A673 (cell line): Measurements from ENCODE around the gene NTRK3. TPM values are rescaled to one million over a fixed set of nuclear protein-coding genes. Genes with fewer than 3 reads are reported as not detected.

Source experiments
- BruUV-seq: library from RNA; stranded (reverse); fragments of 400-500 nt; replicated peaks from 2 replicates; lab custom pipeline; 2021; lab: Mats Ljungman, UMichigan
- CTCF ChIA-PET: fragments of 300-600 bp; sonication (Branson Sonifier 250); formaldehyde crosslinking; loops from one replicate; lab custom pipeline; 2022; ENCODE audit warnings: antibody characterized with exemption; lab: Charles Lee
- POLR2A ChIA-PET: fragments of 300-600 bp; sonication (Branson Sonifier 250); formaldehyde crosslinking; loops from one replicate; lab custom pipeline; 2022; ENCODE audit warnings: antibody characterized with exemption; ENCODE audit not compliant: low non-redundant PET; lab: Charles Lee
- DNase-seq: peaks from one replicate; pipeline ENCODE4 v3.0.0-alpha.2; 2015; ENCODE audit warnings: low spot score
- H3K27ac ChIP-seq: fragments of 200-600 bp; sonication (generic); 2 replicates; pipeline ENCODE4 v1.5.1; 2016; ENCODE audit warnings: mixed run types, low read depth, mild to moderate bottlenecking, mixed read lengths, antibody characterized with exemption, low read length; ENCODE audit not compliant: poor library complexity, severe bottlenecking
- H3K27me3 ChIP-seq: fragments of 200-600 bp; sonication (generic); replicated peaks from 2 replicates; pipeline ENCODE4 v1.6.1; 2017; ENCODE audit warnings: mixed run types, low read depth, mild to moderate bottlenecking, mixed read lengths, antibody characterized with exemption, low read length; ENCODE audit not compliant: insufficient read depth, poor library complexity
- H3K36me3 ChIP-seq: fragments of 200-600 bp; sonication (generic); 2 replicates; pipeline ENCODE4 v1.6.1; 2016; ENCODE audit warnings: mixed run types, mild to moderate bottlenecking, mixed read lengths, antibody characterized with exemption, low read length; ENCODE audit not compliant: insufficient read depth, poor library complexity, severe bottlenecking
- H3K4me1 ChIP-seq: fragments of 200-600 bp; sonication (generic); 2 replicates; pipeline ENCODE4 v1.6.1; 2017; ENCODE audit warnings: mixed run types, mild to moderate bottlenecking, mixed read lengths, antibody characterized with exemption, low read length; ENCODE audit not compliant: insufficient read depth, poor library complexity, severe bottlenecking
- H3K4me3 ChIP-seq: fragments of 200-600 bp; sonication (generic); 2 replicates; pipeline ENCODE4 v1.5.1; 2016; ENCODE audit warnings: low read depth, mixed run types, mild to moderate bottlenecking, mixed read lengths, low read length; ENCODE audit not compliant: poor library complexity, severe bottlenecking
- H3K9me3 ChIP-seq: fragments of 200-600 bp; sonication (generic); 2 replicates; pipeline ENCODE4 v1.6.1; 2016; ENCODE audit warnings: mixed run types, low read depth, mild to moderate bottlenecking, mixed read lengths, antibody characterized with exemption, low read length; ENCODE audit not compliant: poor library complexity, severe bottlenecking
- EZH2 ChIP-seq: fragments of 200-600 bp; sonication (generic); IDR thresholded peaks from 2 replicates; pipeline ENCODE4 v1.6.1; 2017; ENCODE audit warnings: borderline replicate concordance, low read depth, mild to moderate bottlenecking, mixed read lengths, antibody characterized with exemption, low read length; ENCODE audit not compliant: poor library complexity, severe bottlenecking
- intact Hi-C: fragments of 100-400 bp; cut with micrococcal nuclease; formaldehyde crosslinking; loops from one replicate; pipeline ENCODE4 v1.10.0; 2022; ENCODE audit not compliant: unreplicated experiment
- total RNA-seq: library from RNA; stranded (reverse); gene quantifications from 2 replicates; pipeline ENCODE4 v1.2.3, GENCODE V29; 2021
- TF ChIP-seq, protein P1 (sequence below): fragments of 300-800, 200-600 bp; sonication (generic); conservative IDR thresholded peaks from 2 replicates; pipeline ENCODE4 v1.5.1; 2017; ENCODE audit warnings: low read depth, mild to moderate bottlenecking, antibody characterized with exemption, low read length, moderate library complexity, mixed read lengths

Gene NTRK3
- total RNA-seq, 1 experiment from 2014 or later, result not detected

- H3K27ac ChIP-seq, result no peak overlapping the region
- TF ChIP-seq, protein P1, sequence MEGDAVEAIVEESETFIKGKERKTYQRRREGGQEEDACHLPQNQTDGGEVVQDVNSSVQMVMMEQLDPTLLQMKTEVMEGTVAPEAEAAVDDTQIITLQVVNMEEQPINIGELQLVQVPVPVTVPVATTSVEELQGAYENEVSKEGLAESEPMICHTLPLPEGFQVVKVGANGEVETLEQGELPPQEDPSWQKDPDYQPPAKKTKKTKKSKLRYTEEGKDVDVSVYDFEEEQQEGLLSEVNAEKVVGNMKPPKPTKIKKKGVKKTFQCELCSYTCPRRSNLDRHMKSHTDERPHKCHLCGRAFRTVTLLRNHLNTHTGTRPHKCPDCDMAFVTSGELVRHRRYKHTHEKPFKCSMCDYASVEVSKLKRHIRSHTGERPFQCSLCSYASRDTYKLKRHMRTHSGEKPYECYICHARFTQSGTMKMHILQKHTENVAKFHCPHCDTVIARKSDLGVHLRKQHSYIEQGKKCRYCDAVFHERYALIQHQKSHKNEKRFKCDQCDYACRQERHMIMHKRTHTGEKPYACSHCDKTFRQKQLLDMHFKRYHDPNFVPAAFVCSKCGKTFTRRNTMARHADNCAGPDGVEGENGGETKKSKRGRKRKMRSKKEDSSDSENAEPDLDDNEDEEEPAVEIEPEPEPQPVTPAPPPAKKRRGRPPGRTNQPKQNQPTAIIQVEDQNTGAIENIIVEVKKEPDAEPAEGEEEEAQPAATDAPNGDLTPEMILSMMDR, result no peak
- no peak for TF ChIP-seq EZH2
- H3K27me3 ChIP-seq, result no peaks in the 10 kb centered on the region
- H3K9me3 ChIP-seq, result no peaks in the 10 kb centered on the region
- intact Hi-C loops, result no loop called here
- no peak for DNase-seq
- H3K4me1 ChIP-seq, result no peaks in the 10 kb centered on the region
- no peaks in the 10 kb centered on the region for H3K36me3 ChIP-seq
- ChIA-PET POLR2A (no interaction called here), CTCF (no interaction called here)
- no peak overlapping the region for H3K4me3 ChIP-seq
- no TSS peak for BruUV-seq
These were observed 103.9 kb downstream of the NTRK3 start for GRCh38 chr15:88152672-88153071.

- no TSS peak for BruUV-seq
- no peaks in the 10 kb centered on the region for H3K9me3 ChIP-seq
These were observed 108.8 kb downstream of the NTRK3 start for GRCh38 chr15:88147760-88148159.

GRCh38 chr15:88144921-88145653 lies 111.5 kb downstream of the NTRK3 start:
- intact Hi-C loops, result no loop called here
- DNase-seq, result no peak
- Histone ChIP-seq H3K36me3 (no peaks in the 10 kb centered on the region), H3K27ac (no peak overlapping the region), H3K4me1 (no peaks in the 10 kb centered on the region), H3K27me3 (no peaks in the 10 kb centered on the region), H3K9me3 (no peaks in the 10 kb centered on the region), H3K4me3 (no peak overlapping the region)
- CTCF ChIA-PET, result no interaction called here
- TF ChIP-seq EZH2, result no peak
- TF ChIP-seq, protein P1, result no peak
- BruUV-seq, result no TSS peak
- POLR2A ChIA-PET, result no interaction called here

More at GRCh38 chr15:88147760-88148159, 108.8 kb downstream of the NTRK3 start:
- no peak for DNase-seq
- CTCF ChIA-PET, result no interaction called here
- POLR2A ChIA-PET, result no interaction called here
- H3K4me3 ChIP-seq, result no peak overlapping the region
- TF ChIP-seq, protein P1, result no peak
- no peak for TF ChIP-seq EZH2
- H3K36me3 ChIP-seq, result no peaks in the 10 kb centered on the region
- H3K27me3 ChIP-seq, result no peaks in the 10 kb centered on the region
- no peak overlapping the region for H3K27ac ChIP-seq
- H3K4me1 ChIP-seq, result no peaks in the 10 kb centered on the region
- intact Hi-C loops, result no loop called here
